Osteoblast (primary cell): Measurements from ENCODE around the gene DONSON. TPM values are rescaled to one million over a fixed set of nuclear protein-coding genes. Genes with fewer than 3 reads are reported as not detected.

Source experiments
- DNase-seq: peaks from one replicate; pipeline ENCODE4 v3.0.0; 2011; ENCODE audit warnings: low spot score, mixed read lengths; ENCODE audit not compliant: insufficient read length; ENCODE audit errors: missing footprints
- H2AFZ ChIP-seq: 2 replicates; pipeline ENCODE4 v1.6.0; 2011; ENCODE audit warnings: mild to moderate bottlenecking, low read length
- H3K27ac ChIP-seq: 2 replicates; pipeline ENCODE4 v1.5.1; 2011; ENCODE audit warnings: mild to moderate bottlenecking, low read depth, low read length, moderate library complexity
- H3K27me3 ChIP-seq: 2 replicates; pipeline ENCODE4 v1.6.0; 2012; ENCODE audit warnings: mild to moderate bottlenecking, control low read depth, inconsistent platforms, low read length, moderate library complexity; ENCODE audit not compliant: insufficient read depth
- H3K36me3 ChIP-seq: 2 replicates; pipeline ENCODE4 v1.5.1; 2011; ENCODE audit warnings: mild to moderate bottlenecking, low read length, control low read depth, moderate library complexity; ENCODE audit not compliant: insufficient read depth
- H3K4me1 ChIP-seq: 2 replicates; pipeline ENCODE4 v1.5.1; 2011; ENCODE audit warnings: mild to moderate bottlenecking, low read length, control low read depth, moderate library complexity; ENCODE audit not compliant: insufficient read depth
- H3K4me2 ChIP-seq: 2 replicates; pipeline ENCODE4 v1.6.0; 2011; ENCODE audit warnings: mild to moderate bottlenecking, low read length; ENCODE audit not compliant: insufficient read depth
- H3K4me3 ChIP-seq: fragments of 200-600 bp; sonication (generic); 3 replicates; pipeline ENCODE4 v1.5.1; 2012; ENCODE audit warnings: mild to moderate bottlenecking, low read length, inconsistent platforms; ENCODE audit not compliant: insufficient read depth
- H3K79me2 ChIP-seq: 2 replicates; pipeline ENCODE4 v1.6.0; 2012; ENCODE audit warnings: mild to moderate bottlenecking, low read length, control low read depth, inconsistent platforms; ENCODE audit not compliant: insufficient read depth
- H3K9me3 ChIP-seq: 2 replicates; pipeline ENCODE4 v1.5.1; 2011; ENCODE audit warnings: low read depth, low read length, control low read depth
- H4K20me1 ChIP-seq: 2 replicates; pipeline ENCODE4 v1.6.0; 2012; ENCODE audit warnings: mild to moderate bottlenecking, low read length, control low read depth; ENCODE audit not compliant: insufficient read depth
- CTCF ChIP-seq: IDR thresholded peaks from 2 replicates; pipeline ENCODE4 v1.5.1; 2011; ENCODE audit warnings: mild to moderate bottlenecking, low read depth, low read length, moderate library complexity; ENCODE audit errors: extremely low read depth
- total RNA-seq: library from RNA; depleted of rRNA; stranded (reverse); fragments of >200 nt; gene quantifications from 2 replicates; pipeline ENCODE4 v1.2.3, GENCODE V29; 2012

DONSON gene
- total RNA-seq, 1 donor: 10.9 TPM

GRCh38 chr21:33572350-33572749 is 16.1 kb downstream of the DONSON start:
- no peak for DNase-seq
- Histone ChIP-seq H3K27me3 (no peaks in the 10 kb centered on the region), H3K36me3 (peaks cover 92% of the 10 kb centered on the region), H3K4me2 (no peak overlapping the region), H3K4me3 (no peak overlapping the region), H3K79me2 (peaks cover 50% of the 10 kb centered on the region), H2AFZ (no peak overlapping the region), H4K20me1 (peaks cover 3% of the 10 kb centered on the region), H3K9me3 (no peaks in the 10 kb centered on the region), H3K4me1 (no peaks in the 10 kb centered on the region), H3K27ac (no peak overlapping the region)
- TF ChIP-seq CTCF: no peak

GRCh38 chr21:33569991-33570390 is 18.5 kb downstream of the DONSON start:
- no peak overlapping the region for H3K4me3 ChIP-seq
- H2AFZ ChIP-seq: no peak overlapping the region
- no peak for TF ChIP-seq CTCF
- no peak overlapping the region for H3K4me2 ChIP-seq
- H3K27me3 ChIP-seq: no peaks in the 10 kb centered on the region
- H3K4me1 ChIP-seq: no peaks in the 10 kb centered on the region
- H3K27ac ChIP-seq: no peak overlapping the region
- DNase-seq: no peak
- peaks cover 77% of the 10 kb centered on the region for H3K36me3 ChIP-seq
- H3K79me2 ChIP-seq: peaks cover 65% of the 10 kb centered on the region
- no peaks in the 10 kb centered on the region for H4K20me1 ChIP-seq
- H3K9me3 ChIP-seq: no peaks in the 10 kb centered on the region

- H3K4me3 ChIP-seq: no peak overlapping the region
- H3K27me3 ChIP-seq: no peaks in the 10 kb centered on the region
- DNase-seq: no peak
- H4K20me1 ChIP-seq: no peaks in the 10 kb centered on the region
- no peaks in the 10 kb centered on the region for H3K9me3 ChIP-seq
- no peaks in the 10 kb centered on the region for H3K4me1 ChIP-seq
- H3K79me2 ChIP-seq: peaks cover 68% of the 10 kb centered on the region
- H3K4me2 ChIP-seq: no peak overlapping the region
- peaks cover 68% of the 10 kb centered on the region for H3K36me3 ChIP-seq
- TF ChIP-seq CTCF: no peak
- no peak overlapping the region for H3K27ac ChIP-seq
- H2AFZ ChIP-seq: no peak overlapping the region
Measured at GRCh38 chr21:33568448-33568847, 20.0 kb downstream of the DONSON start.

- Histone ChIP-seq H3K9me3 (no peaks in the 10 kb centered on the region), H4K20me1 (no peaks in the 10 kb centered on the region), H3K27me3 (no peaks in the 10 kb centered on the region), H3K79me2 (peaks cover 71% of the 10 kb centered on the region), H3K4me3 (no peak overlapping the region), H3K36me3 (peaks cover 66% of the 10 kb centered on the region), H2AFZ (no peak overlapping the region), H3K4me2 (no peak overlapping the region), H3K4me1 (no peaks in the 10 kb centered on the region), H3K27ac (no peak overlapping the region)
- DNase-seq: no peak
- TF ChIP-seq CTCF: no peak
Measured at GRCh38 chr21:33567914-33568313, 20.6 kb downstream of the DONSON start.
